ENCODE data around the gene DHPS. TPM values are rescaled to one million over a fixed set of nuclear protein-coding genes. Genes with fewer than 3 reads are reported as not detected.
"Not testable (repeated sequence)": the region's sequence is repeated elsewhere in the genome, so short reads cannot be mapped to it uniquely, and the experiment has no call there.

The DHPS gene
- total RNA-seq (2014; rRNA removed; shearing (Covaris generic)) = 65.1 and 100 TPM in 2 replicates

GRCh38 chr19:12681074-12681987, at the start of gene DHPS:
Gene DHPS (minus strand): TSS chr19:12681880. CDS start chr19:12681766, 114 bp downstream.
- peak; percentile 97 for DNase-seq (ENCODE audit: low spot score)

GRCh38 chr19:12731337-12731736, 49.7 kb upstream of the DHPS start:
- no peak for DNase-seq (ENCODE audit: low spot score)

- DNase-seq (ENCODE audit: low spot score) = no peak
Observed at GRCh38 chr19:12730064-12730463, 48.4 kb upstream of the DHPS start.

- DNase-seq (ENCODE audit: low spot score) = no peak
Observed at GRCh38 chr19:12727745-12728433, 46.2 kb upstream of the DHPS start.

GRCh38 chr19:12726988-12727316, 45.3 kb upstream of the DHPS start:
- no peak for DNase-seq (ENCODE audit: low spot score)

GRCh38 chr19:12725612-12726011, 43.9 kb upstream of the DHPS start:
- DNase-seq (ENCODE audit: low spot score) = not testable (repeated sequence)

GRCh38 chr19:12723641-12724426, 42.2 kb upstream of the DHPS start, which contains the start of gene TNPO2:
Gene TNPO2 (minus strand): TSS chr19:12723932. CDS start chr19:12720977, 2,955 bp downstream.
- DNase-seq (ENCODE audit: low spot score) = no peak

- DNase-seq (ENCODE audit: low spot score) = no peak
Observed at GRCh38 chr19:12723381-12723640, 41.6 kb upstream of the DHPS start.

- DNase-seq (ENCODE audit: low spot score) = peak; percentile 99
Observed at GRCh38 chr19:12722566-12723380, 41.1 kb upstream of the DHPS start.

GRCh38 chr19:12721656-12722565, 40.2 kb upstream of the DHPS start:
- peak; percentile 28 for DNase-seq (ENCODE audit: low spot score)

GRCh38 chr19:12720851-12721655, 39.4 kb upstream of the DHPS start:
- DNase-seq (ENCODE audit: low spot score) = no peak

- DNase-seq (ENCODE audit: low spot score) = no peak
Observed at GRCh38 chr19:12720296-12720695, 38.6 kb upstream of the DHPS start.

GRCh38 chr19:12715929-12716328, 34.2 kb upstream of the DHPS start:
- no peak for DNase-seq (ENCODE audit: low spot score)

GRCh38 chr19:12715102-12715501, 33.4 kb upstream of the DHPS start:
- DNase-seq (ENCODE audit: low spot score) = no peak

- DNase-seq (ENCODE audit: low spot score) = not testable (repeated sequence)
Observed at GRCh38 chr19:12713304-12713703, 31.6 kb upstream of the DHPS start.

GRCh38 chr19:12712077-12712476, 30.4 kb upstream of the DHPS start:
- not testable (repeated sequence) for DNase-seq (ENCODE audit: low spot score)

- DNase-seq (ENCODE audit: low spot score) = no peak
Observed at GRCh38 chr19:12711187-12711586, 29.5 kb upstream of the DHPS start.

GRCh38 chr19:12708641-12709040, 27.0 kb upstream of the DHPS start:
- DNase-seq (ENCODE audit: low spot score) = no peak

GRCh38 chr19:12706332-12706718, 24.6 kb upstream of the DHPS start:
- DNase-seq (ENCODE audit: low spot score) = no peak
